Ishikawa (cell line): ENCODE results near the gene STRA6.

Experiments
- EP300 ChIP-seq: IDR thresholded peaks from 2 replicates; pipeline ENCODE4 v1.6.1; 2012; ENCODE audit warnings: borderline replicate concordance
- NFIC ChIP-seq: IDR thresholded peaks from 2 replicates; pipeline ENCODE4 v1.6.1; 2012

DNA sequence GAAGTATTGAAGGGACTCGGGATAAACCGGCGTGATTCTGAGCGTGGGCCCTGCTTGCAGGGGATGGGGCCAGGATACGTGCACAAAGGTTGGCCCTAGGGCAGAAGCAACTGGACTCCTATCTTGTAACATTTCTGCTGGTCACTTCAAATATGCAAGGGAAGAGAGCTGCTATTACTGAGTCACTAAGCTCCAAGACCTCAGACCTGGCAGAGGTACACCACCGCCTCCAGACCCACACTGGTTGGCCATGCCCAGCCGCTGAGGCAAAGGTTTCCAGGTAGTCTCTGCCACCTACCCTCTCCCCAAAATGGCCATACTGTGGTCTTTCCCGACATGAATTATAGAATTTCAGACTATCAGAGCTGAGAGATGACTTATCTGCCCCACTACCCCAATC lies 13.4 kb upstream of the STRA6 start:
- no peak for TF ChIP-seq NFIC
- TF ChIP-seq EP300 = no peak
